Lower leg skin (tissue), 3 donors: Measurements from ENCODE around the gene POLR2E.

Source experiments
- CTCF ChIP-seq, 3 donors: fragments of 450-650 bp; IDR thresholded peaks; one replicate each; pipeline ENCODE4 v1.5.1; 2016; ENCODE audit warnings: antibody characterized with exemption in 3 of 3, mild to moderate bottlenecking in 3 of 3, moderate library complexity in 2 of 3
- POLR2A ChIP-seq, 2 donors: fragments of 450-650 bp; IDR thresholded peaks; one replicate each; pipeline ENCODE4 v1.6.1; 2016 to 2017; ENCODE audit warnings: antibody characterized with exemption in 2 of 2, mild to moderate bottlenecking in 1 of 2, moderate library complexity in 1 of 2

- no peak for TF ChIP-seq CTCF (IDR thresholded peaks at IDR 0.05)
- TF ChIP-seq POLR2A (IDR thresholded peaks at IDR 0.05), result no peak
Measured at GRCh38 chr19:1074544-1075283, 20.5 kb downstream of the POLR2E start.
